A549 treated with CpdA at 1 μM for 4 hours (cell line): ENCODE data around the gene TC2N. TPM values are rescaled to one million over a fixed set of nuclear protein-coding genes. Genes with fewer than 3 reads are reported as not detected.

Source experiments
- total RNA-seq: library from RNA; stranded (reverse); fragments of 200-300 nt; extraction: Qiagen RNA extraction; gene quantifications from 5 replicates; pipeline ENCODE4 v1.2.3, GENCODE V29; 2022; ENCODE audit warnings: low read depth

Gene TC2N
- total RNA-seq: 0.54 to 0.71 TPM (median 0.61 TPM) in 5 replicates

DNA sequence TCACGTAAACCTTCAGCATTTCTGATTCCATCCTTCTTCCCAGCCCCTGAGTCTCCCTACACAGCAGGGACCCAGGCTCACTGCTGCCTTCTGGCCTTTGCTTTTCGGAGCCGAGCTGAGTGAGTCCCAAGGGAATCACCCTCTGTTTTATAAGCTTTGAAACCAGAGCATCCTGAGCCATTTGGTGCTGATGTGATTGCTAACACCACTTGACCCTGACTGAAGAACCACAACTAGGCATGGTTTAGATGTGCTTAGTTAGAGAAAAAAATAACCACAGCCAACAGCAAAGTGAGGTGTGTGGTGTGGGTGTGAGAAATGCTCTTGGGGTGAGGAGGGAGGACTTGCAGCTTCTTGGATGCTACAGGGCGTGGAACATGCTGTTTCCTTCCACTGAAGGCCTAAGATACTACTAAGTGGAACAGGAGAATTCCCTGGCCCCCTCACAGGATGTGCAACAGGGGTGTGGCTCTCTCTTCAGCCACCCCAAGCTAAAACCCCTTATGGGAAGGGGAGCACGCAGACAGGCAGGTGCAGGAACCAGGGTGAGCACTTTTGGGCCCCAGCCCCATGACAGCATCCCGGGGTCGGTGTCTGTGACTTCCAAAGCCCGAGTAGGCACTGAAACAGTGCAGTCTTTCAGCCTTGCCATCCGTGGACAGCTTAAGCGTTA lies at the start of gene TC2N:
Gene TC2N, minus strand, starts transcription at position 221 of the 673 bp plus-strand sequence. CDS start 53,767 bp downstream, outside the sequence.

DNA sequence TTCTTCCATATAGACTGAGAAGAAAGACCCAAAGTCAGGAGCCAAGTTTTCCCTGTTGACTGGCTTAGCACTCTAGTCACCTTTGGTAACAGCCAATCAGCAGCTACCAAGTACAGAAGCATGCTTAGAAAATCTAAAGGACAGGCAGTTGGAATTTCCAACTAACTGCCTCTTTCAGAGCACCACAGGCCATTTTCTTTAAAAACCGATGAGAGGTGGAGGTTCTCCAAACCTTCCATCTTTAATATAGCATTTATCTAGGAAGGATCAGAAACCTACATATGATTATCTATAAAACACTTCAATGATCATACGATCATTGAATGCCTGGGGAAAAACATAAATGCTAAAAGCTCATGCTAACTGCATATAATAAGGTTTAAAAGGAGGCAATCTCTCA lies 135.3 kb downstream of the TC2N start, which contains the start of gene CATSPERB:
Gene CATSPERB, minus strand, starts transcription at position 101 of the 400 bp plus-strand sequence. CDS start 2,607 bp downstream, outside the sequence.

Other genes with a start within 250 kb of the TC2N start
- not detected in 5 replicates for gene CATSPERB, start 135.4 kb downstream of the TC2N start, total RNA-seq
- 1.5 to 2.0 TPM (median 1.7 TPM) in 5 replicates for gene FBLN5, start 80.2 kb upstream of the TC2N start, total RNA-seq
- gene TRIP11, start 172.5 kb upstream of the TC2N start, total RNA-seq: 6.4 to 10.9 TPM (median 9.2 TPM) in 5 replicates
- 19.1 to 47.3 TPM (median 23.8 TPM) in 5 replicates for gene ATXN3, start 239.0 kb upstream of the TC2N start, total RNA-seq